Epithelial cell of proximal tubule (primary cell): ENCODE data around the gene DNASE2. TPM values are rescaled to one million over a fixed set of nuclear protein-coding genes. Genes with fewer than 3 reads are reported as not detected.

Experiments used
- DNase-seq: peaks from one replicate; pipeline ENCODE4 v3.0.0-alpha.2; 2011; ENCODE audit warnings: low read depth
- H3K4me3 ChIP-seq: 2 replicates; pipeline ENCODE4 v1.5.1; 2011; ENCODE audit warnings: low read depth, mild to moderate bottlenecking, low read length
- total RNA-seq: library from RNA; depleted of rRNA; stranded (reverse); fragments of >200 nt; gene quantifications from 2 replicates; pipeline ENCODE4 v1.2.3, GENCODE V29; 2015
- TF ChIP-seq, protein P1 (sequence below): conservative IDR thresholded peaks from 2 replicates; pipeline ENCODE4 v1.5.1; 2012; ENCODE audit warnings: low read depth, mild to moderate bottlenecking, low read length

The DNASE2 gene
- total RNA-seq, 1 donor from 2014 or later = 21.0 TPM

DNA sequence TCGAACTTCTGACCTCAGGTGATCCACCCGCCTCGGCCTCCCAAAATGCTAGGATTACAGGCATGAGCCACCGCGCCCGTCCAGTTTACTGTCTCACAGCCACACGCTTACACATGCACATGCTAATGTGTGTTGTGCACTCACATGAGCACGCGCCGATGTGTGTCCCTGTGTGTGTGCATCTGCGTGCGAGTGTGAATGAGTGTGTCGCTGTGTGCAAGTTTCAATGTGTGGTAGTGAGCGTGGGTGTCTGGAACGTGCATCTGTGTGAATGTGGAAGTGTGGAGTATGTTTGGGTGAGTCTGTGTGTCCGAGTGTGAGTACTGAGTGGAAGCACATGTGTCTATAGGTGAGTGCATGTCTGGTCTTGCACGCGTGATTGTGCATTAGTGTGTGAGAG is 38.7 kb downstream of the DNASE2 start:
- DNase-seq = no peak

DNA sequence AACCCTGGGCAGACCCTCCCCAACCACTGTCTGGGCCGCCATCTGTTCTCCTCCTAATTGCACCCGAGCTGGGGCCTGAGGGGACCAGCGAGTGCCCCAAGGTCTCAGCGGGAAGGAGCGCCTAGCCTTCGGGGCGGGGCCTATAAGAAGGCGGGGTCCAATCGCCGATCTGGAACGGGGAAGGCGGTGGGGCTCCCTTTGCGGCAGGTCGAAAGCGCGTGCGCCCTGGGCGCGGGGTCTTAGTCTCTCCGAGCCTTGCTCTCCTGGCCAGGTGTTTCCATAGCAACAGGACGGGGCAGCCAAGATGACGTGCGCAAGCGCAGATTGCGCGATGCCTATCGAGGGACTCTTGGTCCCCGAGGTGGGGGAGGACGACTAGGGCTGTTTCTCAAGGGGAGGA is 40.2 kb downstream of the DNASE2 start:
- TF ChIP-seq, protein P1, sequence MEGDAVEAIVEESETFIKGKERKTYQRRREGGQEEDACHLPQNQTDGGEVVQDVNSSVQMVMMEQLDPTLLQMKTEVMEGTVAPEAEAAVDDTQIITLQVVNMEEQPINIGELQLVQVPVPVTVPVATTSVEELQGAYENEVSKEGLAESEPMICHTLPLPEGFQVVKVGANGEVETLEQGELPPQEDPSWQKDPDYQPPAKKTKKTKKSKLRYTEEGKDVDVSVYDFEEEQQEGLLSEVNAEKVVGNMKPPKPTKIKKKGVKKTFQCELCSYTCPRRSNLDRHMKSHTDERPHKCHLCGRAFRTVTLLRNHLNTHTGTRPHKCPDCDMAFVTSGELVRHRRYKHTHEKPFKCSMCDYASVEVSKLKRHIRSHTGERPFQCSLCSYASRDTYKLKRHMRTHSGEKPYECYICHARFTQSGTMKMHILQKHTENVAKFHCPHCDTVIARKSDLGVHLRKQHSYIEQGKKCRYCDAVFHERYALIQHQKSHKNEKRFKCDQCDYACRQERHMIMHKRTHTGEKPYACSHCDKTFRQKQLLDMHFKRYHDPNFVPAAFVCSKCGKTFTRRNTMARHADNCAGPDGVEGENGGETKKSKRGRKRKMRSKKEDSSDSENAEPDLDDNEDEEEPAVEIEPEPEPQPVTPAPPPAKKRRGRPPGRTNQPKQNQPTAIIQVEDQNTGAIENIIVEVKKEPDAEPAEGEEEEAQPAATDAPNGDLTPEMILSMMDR = no peak
- DNase-seq = no peak
- peak overlapping the region; percentile 40 for H3K4me3 ChIP-seq

More for the DNA sequence above, 38.7 kb downstream of the DNASE2 start:
- H3K4me3 ChIP-seq = no peak overlapping the region
- TF ChIP-seq, protein P1 = no peak

DNA sequence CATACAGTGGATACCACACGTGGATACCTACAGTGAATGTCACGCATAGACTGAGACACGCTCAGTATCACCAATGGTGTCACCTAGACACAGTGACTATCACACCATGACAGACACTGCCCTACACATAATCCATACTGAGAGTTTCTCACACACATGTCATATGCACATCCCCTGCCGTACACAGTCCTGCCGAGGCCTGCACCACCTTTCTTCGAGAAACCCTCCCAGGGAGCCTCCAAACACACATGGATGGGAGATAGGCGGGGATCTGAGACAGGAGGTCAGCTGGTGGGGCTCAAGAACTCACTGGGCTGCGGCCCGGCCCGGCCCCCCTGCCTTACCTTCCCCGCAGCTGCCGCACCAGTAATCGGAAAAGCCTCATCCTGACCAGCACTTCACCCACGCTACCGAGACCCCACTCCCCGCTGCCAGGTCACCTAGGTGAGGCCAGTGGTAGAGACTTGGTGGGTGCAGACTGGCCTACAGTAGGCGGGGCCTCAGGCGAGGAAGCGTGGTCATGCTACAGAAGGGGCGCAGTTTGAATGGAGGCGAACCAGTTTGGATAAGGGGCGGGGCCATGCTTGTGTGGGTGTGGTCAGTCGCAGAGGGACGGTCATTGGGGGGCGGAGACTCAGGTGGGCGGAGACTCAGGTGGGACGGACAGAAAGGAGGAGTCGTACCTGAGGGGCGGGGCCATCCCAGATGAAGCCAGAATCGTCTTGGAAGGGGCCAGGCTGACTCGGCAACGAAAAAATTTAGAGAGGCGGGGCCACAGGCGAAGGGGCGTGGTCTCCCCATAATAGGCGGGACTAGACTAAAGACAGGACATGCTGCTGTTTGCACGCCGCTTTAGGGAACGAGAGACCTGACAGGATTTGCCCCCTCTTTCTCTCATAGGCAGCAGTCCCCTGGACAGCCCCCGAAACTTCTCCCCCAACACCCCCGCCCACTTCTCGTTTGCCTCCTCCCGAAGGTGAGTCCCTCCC is 40.9 kb downstream of the DNASE2 start:
- DNase-seq = peak; percentile 20
- TF ChIP-seq, protein P1 = no peak
- peak overlapping the region; percentile 40 for H3K4me3 ChIP-seq

DNA sequence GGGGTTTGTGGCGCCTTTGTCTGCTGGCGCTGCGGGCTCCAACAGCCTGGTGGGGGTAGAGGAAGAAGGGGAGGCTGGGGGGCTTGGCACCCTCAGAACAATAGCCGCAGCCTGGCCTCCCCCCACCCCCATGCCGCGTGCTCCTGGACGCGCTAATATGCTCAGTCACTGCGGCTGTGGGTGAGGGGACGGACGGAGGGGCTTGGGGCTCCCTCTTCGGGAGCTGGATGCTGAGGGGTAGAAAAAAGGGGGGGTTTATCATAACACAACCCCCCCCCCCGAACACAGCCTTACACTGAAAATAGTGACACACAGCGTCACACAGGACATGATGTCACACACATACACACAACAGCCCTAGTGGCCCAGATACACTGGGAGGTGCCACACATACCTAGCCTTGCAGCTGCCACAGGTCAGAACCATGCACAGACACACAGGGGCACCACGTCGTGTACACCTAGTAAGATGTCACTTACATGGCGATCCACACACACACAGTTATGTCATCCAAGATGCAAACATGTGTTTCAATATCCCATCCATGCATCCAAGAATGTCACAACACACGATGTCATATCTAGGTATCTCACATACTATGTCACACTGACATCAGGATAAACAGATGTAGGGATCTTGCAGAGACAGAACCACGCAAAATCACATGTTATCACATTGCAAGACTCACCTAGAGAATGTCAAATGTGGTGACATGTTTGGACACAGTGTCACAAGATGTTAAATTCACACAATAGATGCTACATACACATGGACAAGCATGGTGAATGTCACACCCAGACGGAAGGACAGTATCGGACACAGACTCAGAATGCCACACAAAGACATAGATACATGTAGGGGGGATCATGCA is 42.1 kb downstream of the DNASE2 start:
- H3K4me3 ChIP-seq = no peak overlapping the region
- TF ChIP-seq, protein P1 = no peak
- DNase-seq = no peak

DNA sequence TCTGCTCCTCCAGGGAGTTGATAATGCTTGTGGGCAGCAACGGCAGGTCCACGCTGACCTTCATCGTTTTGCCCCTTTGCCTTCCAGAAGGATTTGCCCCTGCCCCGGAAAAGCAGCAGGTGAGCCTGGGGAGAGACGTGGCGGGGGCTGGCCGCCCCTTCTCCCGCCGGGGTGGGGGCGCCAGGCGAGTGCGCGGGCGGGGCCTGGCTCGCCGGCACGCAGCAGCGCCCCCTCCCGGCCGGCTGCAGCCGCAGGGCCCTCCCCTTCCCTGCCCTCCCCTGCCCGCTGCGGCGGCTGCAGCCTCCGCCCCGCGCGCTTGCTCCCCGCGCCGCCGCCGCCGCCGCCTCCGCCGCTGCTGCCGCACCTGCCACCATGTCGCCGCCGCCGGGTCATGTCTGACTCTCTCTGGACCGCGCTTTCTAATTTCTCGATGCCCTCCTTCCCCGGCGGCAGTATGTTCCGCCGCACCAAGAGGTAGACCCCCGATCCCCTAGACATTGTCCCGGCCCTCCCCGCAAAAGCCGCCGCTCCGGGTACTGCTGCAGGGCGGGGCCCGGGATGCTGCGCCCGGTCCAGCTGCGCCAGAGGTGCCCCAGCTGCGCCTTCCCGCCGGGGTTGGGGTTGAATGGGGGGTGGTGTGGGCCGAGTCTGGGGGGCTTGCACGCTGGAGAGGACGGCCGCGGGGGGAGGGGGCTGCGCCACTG is 42.9 kb downstream of the DNASE2 start, which contains the start of gene MAST1:
Gene MAST1 (plus strand): TSS at position 334 of the 704 bp plus-strand sequence. CDS start 58 bp downstream, at position 392.
- peak within 1 kb of the TSS; percentile 46 for H3K4me3 ChIP-seq
- TF ChIP-seq, protein P1 = no peak
- DNase-seq = no peak

DNA sequence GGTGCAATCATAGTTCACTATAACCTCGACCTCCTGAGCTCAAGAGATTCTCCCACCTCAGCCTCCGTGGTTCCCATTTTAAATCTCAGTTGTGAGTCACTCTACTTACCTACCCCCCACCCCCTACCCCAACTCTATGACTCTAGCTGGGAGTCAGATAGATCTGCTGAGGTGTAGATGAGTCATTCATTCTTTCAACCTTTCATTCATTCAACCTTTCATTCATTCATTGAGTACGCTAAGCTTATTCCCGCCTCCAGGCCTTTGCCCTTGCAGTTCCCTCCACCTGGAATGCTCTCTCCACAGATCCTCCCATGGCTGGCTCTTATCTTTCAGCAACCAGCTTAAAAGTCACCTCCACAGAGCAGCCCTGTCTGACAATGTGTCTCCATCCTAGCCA is 44.0 kb downstream of the DNASE2 start:
- TF ChIP-seq, protein P1 = no peak
- no peak overlapping the region for H3K4me3 ChIP-seq
- no peak for DNase-seq
